MM.1S (cell line): ENCODE measurements around the gene NRP2.

ENCODE experiments used
- EZH2 ChIP-seq: fragments of 300-600 bp; sonication (generic); optimal IDR thresholded peaks from 2 replicates; pipeline ENCODE3; 2017; ENCODE audit warnings: low read depth, mild to moderate bottlenecking, antibody characterized with exemption, low read length, mixed read lengths
- TF ChIP-seq, protein P1 (sequence below): fragments of 300-600 bp; sonication (generic); IDR thresholded peaks from 2 replicates; pipeline ENCODE4 v1.5.1; 2016; ENCODE audit warnings: antibody characterized with exemption, low read length, mixed read lengths

DNA sequence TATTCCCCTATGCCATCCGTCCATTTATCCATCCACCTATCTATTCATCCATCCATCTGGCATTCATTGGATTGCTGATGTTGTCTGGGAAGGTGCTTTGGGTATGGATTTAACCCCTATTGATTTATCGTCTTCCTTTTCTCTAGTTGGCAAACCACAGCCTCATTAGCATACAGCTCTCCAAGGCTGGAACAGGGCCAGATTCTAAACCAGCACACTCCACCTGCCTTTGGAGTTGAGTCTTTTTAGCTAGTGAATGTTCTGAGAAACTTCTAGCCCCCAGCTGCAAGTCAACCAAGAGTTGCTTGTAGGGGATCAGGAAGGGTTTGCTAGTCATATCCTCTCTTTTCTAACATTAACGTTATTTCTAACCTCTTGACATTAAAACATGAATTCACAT lies 90.7 kb downstream of the NRP2 start:
- TF ChIP-seq, protein P1, sequence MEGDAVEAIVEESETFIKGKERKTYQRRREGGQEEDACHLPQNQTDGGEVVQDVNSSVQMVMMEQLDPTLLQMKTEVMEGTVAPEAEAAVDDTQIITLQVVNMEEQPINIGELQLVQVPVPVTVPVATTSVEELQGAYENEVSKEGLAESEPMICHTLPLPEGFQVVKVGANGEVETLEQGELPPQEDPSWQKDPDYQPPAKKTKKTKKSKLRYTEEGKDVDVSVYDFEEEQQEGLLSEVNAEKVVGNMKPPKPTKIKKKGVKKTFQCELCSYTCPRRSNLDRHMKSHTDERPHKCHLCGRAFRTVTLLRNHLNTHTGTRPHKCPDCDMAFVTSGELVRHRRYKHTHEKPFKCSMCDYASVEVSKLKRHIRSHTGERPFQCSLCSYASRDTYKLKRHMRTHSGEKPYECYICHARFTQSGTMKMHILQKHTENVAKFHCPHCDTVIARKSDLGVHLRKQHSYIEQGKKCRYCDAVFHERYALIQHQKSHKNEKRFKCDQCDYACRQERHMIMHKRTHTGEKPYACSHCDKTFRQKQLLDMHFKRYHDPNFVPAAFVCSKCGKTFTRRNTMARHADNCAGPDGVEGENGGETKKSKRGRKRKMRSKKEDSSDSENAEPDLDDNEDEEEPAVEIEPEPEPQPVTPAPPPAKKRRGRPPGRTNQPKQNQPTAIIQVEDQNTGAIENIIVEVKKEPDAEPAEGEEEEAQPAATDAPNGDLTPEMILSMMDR: no peak
- TF ChIP-seq EZH2: no peak
